Activated naive CD4-positive, alpha-beta T cell treated with anti-CD3 and anti-CD28 coated beads for 36 hours (primary cell): ENCODE measurements around the gene OR6F1. TPM values are rescaled to one million over a fixed set of nuclear protein-coding genes. Genes with fewer than 3 reads are reported as not detected.
"Not testable (repeated sequence)": the region's sequence is repeated elsewhere in the genome, so short reads cannot be mapped to it uniquely, and the experiment has no call there.

Source experiments
- CTCF ChIA-PET: fragments of 350-600 bp; sonication (Branson Sonifier 250); formaldehyde crosslinking; loops from one replicate; lab custom pipeline; 2021; ENCODE audit warnings: antibody characterized with exemption; lab: Charles Lee
- DNase-seq: peaks from one replicate; pipeline ENCODE4 v3.0.0-alpha.2; 2020
- H3K27ac Mint-ChIP-seq: one replicate; pipeline ENCODE4 v1.8.0; 2021; ENCODE audit warnings: mild to moderate bottlenecking, mixed read lengths
- H3K27me3 Mint-ChIP-seq: one replicate; pipeline ENCODE4 v1.8.0; 2021; ENCODE audit warnings: low read depth, mixed read lengths
- H3K36me3 Mint-ChIP-seq: one replicate; pipeline ENCODE4 v1.8.0; 2021; ENCODE audit warnings: low read depth, mixed read lengths
- H3K4me1 Mint-ChIP-seq: one replicate; pipeline ENCODE4 v1.8.0; 2021; ENCODE audit warnings: low read depth, mixed read lengths
- H3K4me3 Mint-ChIP-seq: one replicate; pipeline ENCODE4 v1.8.0; 2021; ENCODE audit warnings: mild to moderate bottlenecking, moderate library complexity, mixed read lengths
- H3K9me3 Mint-ChIP-seq: one replicate; pipeline ENCODE4 v1.8.0; 2021; ENCODE audit warnings: mixed read lengths
- intact Hi-C: fragments of 100-400 bp; cut with micrococcal nuclease; formaldehyde crosslinking; loops from one replicate; pipeline ENCODE4 v1.15.1; 2023
- total RNA-seq, 2 experiments: library from RNA; stranded (reverse); gene quantifications; one replicate each; pipeline ENCODE4 v1.2.3, GENCODE V29; 2021

The OR6F1 gene
- total RNA-seq, 2 experiments from 2014 or later, result not detected

GRCh38 chr1:247710681-247711080 lies 5.8 kb downstream of the OR6F1 start:
- intact Hi-C loops, H3K4me1 Mint-ChIP-seq: not testable (repeated sequence)

GRCh38 chr1:247701338-247701737 lies 15.1 kb downstream of the OR6F1 start:
- H3K27ac Mint-ChIP-seq, result no peak overlapping the region
- no peaks in the 10 kb centered on the region for H3K36me3 Mint-ChIP-seq
- CTCF ChIA-PET, result interaction anchor here (1.4 kb wide), 1 partner anchor 21 kb away, joined by 3 read pairs; no protein-coding TSS in a partner anchor
- no peaks in the 10 kb centered on the region for H3K4me1 Mint-ChIP-seq
- peaks cover 6% of the 10 kb centered on the region for H3K27me3 Mint-ChIP-seq
- no peak overlapping the region for H3K4me3 Mint-ChIP-seq
- intact Hi-C loops, result no loop called here
- DNase-seq, result no peak
- no peaks in the 10 kb centered on the region for H3K9me3 Mint-ChIP-seq

More at GRCh38 chr1:247710681-247711080, 5.8 kb downstream of the OR6F1 start:
- H3K27ac Mint-ChIP-seq, CTCF ChIA-PET, DNase-seq, H3K27me3 Mint-ChIP-seq, H3K4me3 Mint-ChIP-seq, H3K36me3 Mint-ChIP-seq, H3K9me3 Mint-ChIP-seq: not testable (repeated sequence)

GRCh38 chr1:247681288-247681897 lies 35.1 kb downstream of the OR6F1 start:
- Mint-ChIP-seq H3K27me3 (peaks cover 4% of the 10 kb centered on the region), H3K4me3 (no peak overlapping the region), H3K9me3 (no peaks in the 10 kb centered on the region), H3K27ac (no peak overlapping the region), H3K36me3 (no peaks in the 10 kb centered on the region), H3K4me1 (no peaks in the 10 kb centered on the region)
- peak; percentile 64 for DNase-seq
- CTCF ChIA-PET, result interaction anchor here (1.0 kb wide), 1 partner anchor 20 kb away, joined by 3 read pairs; no protein-coding TSS in a partner anchor
- intact Hi-C loops, result loop anchor here (5.0 kb wide), 3 partner anchors 176 to 721 kb away; partner anchors contain the start of genes OR2T1 and TRIM58

- no peaks in the 10 kb centered on the region for H3K9me3 Mint-ChIP-seq
- H3K27ac Mint-ChIP-seq, result no peak overlapping the region
- CTCF ChIA-PET, result interaction anchor here (1.0 kb wide), 2 partner anchors 21 to 307 kb away, joined by 3 read pairs; no protein-coding TSS in a partner anchor
- no peaks in the 10 kb centered on the region for H3K4me1 Mint-ChIP-seq
- H3K4me3 Mint-ChIP-seq, result no peak overlapping the region
- H3K36me3 Mint-ChIP-seq, result no peaks in the 10 kb centered on the region
- intact Hi-C loops, result loop anchor here (5.0 kb wide), 3 partner anchors 177 to 722 kb away; partner anchors contain the start of genes OR2T1 and TRIM58
- no peak for DNase-seq
- peaks cover 4% of the 10 kb centered on the region for H3K27me3 Mint-ChIP-seq
Observed at GRCh38 chr1:247680171-247680570, 36.3 kb downstream of the OR6F1 start.

GRCh38 chr1:247679639-247680038 lies 36.8 kb downstream of the OR6F1 start, which contains the start of gene OR13G1:
OR13G1 (minus strand) TSS chr1:247679739; CDS start chr1:247673041, 6,698 bp downstream.
- H3K4me1 Mint-ChIP-seq, result no peaks in the 10 kb centered on the region

GRCh38 chr1:247669225-247669624 lies 47.2 kb downstream of the OR6F1 start:
- DNase-seq, result no peak
- no peak overlapping the region for H3K4me3 Mint-ChIP-seq
- no peak overlapping the region for H3K27ac Mint-ChIP-seq
- CTCF ChIA-PET, result no interaction called here
- H3K36me3 Mint-ChIP-seq, result no peaks in the 10 kb centered on the region
- intact Hi-C loops, result no loop called here
- no peaks in the 10 kb centered on the region for H3K27me3 Mint-ChIP-seq
- H3K4me1 Mint-ChIP-seq, result no peaks in the 10 kb centered on the region
- peaks cover 4% of the 10 kb centered on the region for H3K9me3 Mint-ChIP-seq

More at GRCh38 chr1:247679639-247680038, 36.8 kb downstream of the OR6F1 start, which contains the start of gene OR13G1:
- Mint-ChIP-seq H3K36me3 (no peaks in the 10 kb centered on the region), H3K9me3 (no peaks in the 10 kb centered on the region), H3K27ac (no peak within 1 kb of the TSS), H3K4me3 (no peak within 1 kb of the TSS), H3K27me3 (peaks cover 4% of the 10 kb centered on the region)
- intact Hi-C loops, result loop anchor here (5.0 kb wide), 3 partner anchors 178 to 723 kb away; partner anchors contain the start of genes OR2T1 and TRIM58
- CTCF ChIA-PET, result interaction anchor here (0.9 to 1.0 kb wide), 2 partner anchors 30 to 307 kb away, joined by 3 read pairs; no protein-coding TSS in a partner anchor
- no peak for DNase-seq

Other genes starting within 250 kb of the OR6F1 start
- not detected for gene OR2C3, start 180.2 kb downstream of the OR6F1 start, total RNA-seq
- gene GCSAML, start 167.5 kb downstream of the OR6F1 start, total RNA-seq, result not detected
- not detected for gene OR2G2, start 128.3 kb downstream of the OR6F1 start, total RNA-seq
- not detected for gene OR2G3, start 111.1 kb downstream of the OR6F1 start, total RNA-seq
- gene OR13G1, start 36.9 kb downstream of the OR6F1 start, total RNA-seq, result not detected
- not detected for gene OR14K1, start 22.0 kb upstream of the OR6F1 start, total RNA-seq
- not detected for gene OR14A2, start 31.5 kb upstream of the OR6F1 start, total RNA-seq
- gene OR1C1, start 43.9 kb upstream of the OR6F1 start, total RNA-seq, result not detected
- not detected for gene OR14A16, start 107.5 kb upstream of the OR6F1 start, total RNA-seq
- not detected for gene OR11L1, start 125.2 kb upstream of the OR6F1 start, total RNA-seq
- under 1 TPM; 0.12 to 0.17 TPM for gene TRIM58, start 140.5 kb upstream of the OR6F1 start, total RNA-seq
- gene OR2W3, start 178.9 kb upstream of the OR6F1 start, total RNA-seq, result not detected
- gene OR2T8, start 203.6 kb upstream of the OR6F1 start, total RNA-seq, result not detected
- not detected for gene OR2AJ1, start 208.2 kb upstream of the OR6F1 start, total RNA-seq
- gene OR2L8, start 232.2 kb upstream of the OR6F1 start, total RNA-seq, result under 1 TPM in 1 of 2 experiments, not detected in 1; 0.21 TPM
- gene OR2AK2, start 248.6 kb upstream of the OR6F1 start, total RNA-seq, result not detected